ENCODE measurements around the gene FAM174C. TPM values are rescaled to one million over a fixed set of nuclear protein-coding genes. Genes with fewer than 3 reads are reported as not detected.
A peak's percentile ranks its signal among the peaks of the same experiment; 100 is the strongest.

Gene FAM174C
- total and polyA plus RNA-seq, 10 of the 15 experiments (the other 5 are each of a cell fraction or from before 2014, with no cell fraction given) = 0.89 to 94.6 (median 43.6) TPM

GRCh38 chr19:1259206-1259875, 16.0 kb upstream of the FAM174C start (continued):
- TF ChIP-seq REST (IDR thresholded peaks at IDR 0.05; ENCODE audit: low read depth, low read length) (no peak), BMI1 (IDR thresholded peaks at IDR 0.05; ENCODE audit: borderline replicate concordance) (no peak), RAD21 (IDR thresholded peaks at IDR 0.05; ENCODE audit: insufficient read depth, low read depth, low read length) (no peak), CBX5 (IDR thresholded peaks at IDR 0.05; ENCODE audit: low read depth) (no peak), RCOR1 (conservative IDR thresholded peaks at IDR 0.05; ENCODE audit: low read depth, low read length) (no peak), TCF3 (IDR thresholded peaks at IDR 0.05; ENCODE audit: borderline replicate concordance, insufficient read depth, low read depth, low read length) (peak; percentile 11; the same call in 1 of the 2 replicates), PKNOX1 (IDR thresholded peaks at IDR 0.05) (no peak), ZBED1 (IDR thresholded peaks at IDR 0.05; ENCODE audit: borderline replicate concordance) (peak; percentile 88; the same call in 1 of the 2 replicates), E2F4 (IDR thresholded peaks at IDR 0.05; ENCODE audit: low read depth, low read length) (no peak), ELK1 (IDR thresholded peaks at IDR 0.05; ENCODE audit: low read depth, low read length) (peak; percentile 40; the same call in 1 of the 2 replicates), KDM1A (IDR thresholded peaks at IDR 0.05; ENCODE audit: borderline replicate concordance) (no peak), SREBF2 (IDR thresholded peaks at IDR 0.05; ENCODE audit: low read length) (no peak), FOS (IDR thresholded peaks at IDR 0.05; ENCODE audit: borderline replicate concordance, extremely low read depth, insufficient read length) (no peak), USF2 (IDR thresholded peaks at IDR 0.05; ENCODE audit: borderline replicate concordance, low read depth, low read length) (no peak), MTA3 (IDR thresholded peaks at IDR 0.05; ENCODE audit: borderline replicate concordance, low read length) (no peak), JUNB (IDR thresholded peaks at IDR 0.05) (no peak), KLF5 (IDR thresholded peaks at IDR 0.05; ENCODE audit: partially characterized antibody) (peak; percentile 78), HCFC1 (IDR thresholded peaks at IDR 0.05; ENCODE audit: low read length) (no peak; the same call in 1 of the 2 replicates), HSF1 (IDR thresholded peaks at IDR 0.05; ENCODE audit: low read depth, low read length) (no peak), HDAC2 (IDR thresholded peaks at IDR 0.05) (no peak), MTA2 (IDR thresholded peaks at IDR 0.05; ENCODE audit: low read depth) (peak; percentile 30; the same call in 1 of the 2 replicates), HDAC6 (IDR thresholded peaks at IDR 0.05; ENCODE audit: unreplicated experiment) (no peak)

All from GM12878 (cell line).